ENCODE measurements around the gene BSN.

The BSN gene

DNA sequence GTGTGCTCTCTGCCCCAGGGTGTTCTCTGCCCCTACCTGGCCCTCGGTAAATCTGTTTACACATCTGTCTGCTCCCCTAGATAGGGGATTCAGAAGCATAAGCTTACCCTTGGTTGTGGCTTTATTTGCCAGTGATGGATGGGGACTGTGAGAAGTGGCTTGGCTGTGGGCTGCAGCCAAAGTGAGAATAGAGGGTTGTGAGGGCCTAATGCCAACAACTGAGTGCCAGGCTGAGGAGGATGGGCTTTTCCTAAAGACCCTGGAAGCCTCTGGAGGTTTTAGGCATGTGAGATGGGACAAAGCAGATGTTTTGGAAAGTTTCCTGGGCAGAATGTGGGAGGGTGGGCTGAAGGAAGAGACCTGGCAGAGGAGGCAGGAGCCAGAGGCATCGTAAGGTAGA lies 104.4 kb downstream of the BSN start:
- TF ChIP-seq, protein P1, sequence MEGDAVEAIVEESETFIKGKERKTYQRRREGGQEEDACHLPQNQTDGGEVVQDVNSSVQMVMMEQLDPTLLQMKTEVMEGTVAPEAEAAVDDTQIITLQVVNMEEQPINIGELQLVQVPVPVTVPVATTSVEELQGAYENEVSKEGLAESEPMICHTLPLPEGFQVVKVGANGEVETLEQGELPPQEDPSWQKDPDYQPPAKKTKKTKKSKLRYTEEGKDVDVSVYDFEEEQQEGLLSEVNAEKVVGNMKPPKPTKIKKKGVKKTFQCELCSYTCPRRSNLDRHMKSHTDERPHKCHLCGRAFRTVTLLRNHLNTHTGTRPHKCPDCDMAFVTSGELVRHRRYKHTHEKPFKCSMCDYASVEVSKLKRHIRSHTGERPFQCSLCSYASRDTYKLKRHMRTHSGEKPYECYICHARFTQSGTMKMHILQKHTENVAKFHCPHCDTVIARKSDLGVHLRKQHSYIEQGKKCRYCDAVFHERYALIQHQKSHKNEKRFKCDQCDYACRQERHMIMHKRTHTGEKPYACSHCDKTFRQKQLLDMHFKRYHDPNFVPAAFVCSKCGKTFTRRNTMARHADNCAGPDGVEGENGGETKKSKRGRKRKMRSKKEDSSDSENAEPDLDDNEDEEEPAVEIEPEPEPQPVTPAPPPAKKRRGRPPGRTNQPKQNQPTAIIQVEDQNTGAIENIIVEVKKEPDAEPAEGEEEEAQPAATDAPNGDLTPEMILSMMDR (IDR thresholded peaks at IDR 0.05; ENCODE audit: low read depth, low read length, missing control alignments): no peak
- in situ Hi-C loops (cut with HindIII; ENCODE audit: low pct_ligation_motif_present, low sequenced_read_pairs): loop anchor here (25.0 kb wide), 1 partner anchor 96 kb away; the partner anchor contains the start of gene BSN
- no peaks in the 10 kb centered on the region for H3K36me3 ChIP-seq (replicated peaks)
- no peak overlapping the region for H3K27ac ChIP-seq
- H3K4me3 ChIP-seq (ENCODE audit: low read depth, low read length): no peak overlapping the region
- no peaks in the 10 kb centered on the region for H3K27me3 ChIP-seq (replicated peaks)
- DNase-seq: no peak

DNA sequence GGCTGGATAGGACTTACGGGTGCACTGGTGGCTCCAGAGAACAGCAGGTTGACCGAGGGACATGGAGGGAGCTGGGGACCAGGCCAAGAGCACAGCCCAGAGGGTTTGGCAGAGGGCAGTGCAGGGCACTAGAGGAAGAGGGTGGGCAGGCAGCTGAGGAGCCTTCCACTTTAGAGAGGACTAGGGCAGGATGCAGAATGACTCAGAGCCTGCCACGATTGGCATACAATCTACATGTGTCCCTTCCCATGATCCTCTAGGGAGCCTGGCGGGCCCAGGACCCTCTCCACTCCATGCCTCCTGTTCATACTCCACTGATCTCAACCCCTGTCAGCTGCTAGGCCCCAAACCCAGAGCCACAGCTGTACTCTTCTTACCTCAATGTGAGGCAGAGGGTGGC lies 105.5 kb downstream of the BSN start:
- in situ Hi-C loops (cut with HindIII; ENCODE audit: low pct_ligation_motif_present, low sequenced_read_pairs): loop anchor here (25.0 kb wide), 1 partner anchor 97 kb away; the partner anchor contains the start of gene BSN
- no peak for DNase-seq
- no peaks in the 10 kb centered on the region for H3K27me3 ChIP-seq (replicated peaks)

DNA sequence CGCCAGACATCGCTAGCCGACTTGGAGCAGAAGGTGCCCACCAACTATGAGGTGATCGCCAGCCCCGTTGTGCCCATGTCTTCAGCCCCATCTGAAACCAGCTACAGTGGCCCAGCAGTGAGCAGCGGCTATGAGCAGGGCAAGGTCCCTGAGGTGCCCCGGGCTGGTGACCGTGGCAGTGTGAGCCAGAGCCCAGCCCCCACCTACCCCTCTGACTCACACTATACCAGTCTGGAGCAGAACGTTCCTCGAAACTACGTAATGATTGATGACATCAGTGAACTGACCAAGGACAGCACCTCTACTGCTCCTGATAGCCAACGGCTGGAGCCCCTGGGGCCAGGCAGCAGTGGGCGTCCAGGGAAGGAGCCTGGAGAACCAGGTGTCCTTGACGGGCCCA lies 107.0 kb downstream of the BSN start:
- Histone ChIP-seq H3K36me3 (replicated peaks) (no peaks in the 10 kb centered on the region), H3K4me3 (ENCODE audit: low read depth, low read length) (no peak overlapping the region), H3K27ac (no peak overlapping the region), H3K27me3 (replicated peaks) (no peaks in the 10 kb centered on the region)
- in situ Hi-C loops (cut with HindIII; ENCODE audit: low pct_ligation_motif_present, low sequenced_read_pairs): loop anchor here (25.0 kb wide), 1 partner anchor 99 kb away; the partner anchor contains the start of gene BSN
- DNase-seq: no peak
- TF ChIP-seq, protein P1 (IDR thresholded peaks at IDR 0.05; ENCODE audit: low read depth, low read length, missing control alignments): no peak

More for the DNA sequence above, 105.5 kb downstream of the BSN start:
- TF ChIP-seq, protein P1 (IDR thresholded peaks at IDR 0.05; ENCODE audit: low read depth, low read length, missing control alignments): no peak
- Histone ChIP-seq H3K36me3 (replicated peaks) (no peaks in the 10 kb centered on the region), H3K4me3 (ENCODE audit: low read depth, low read length) (no peak overlapping the region), H3K27ac (no peak overlapping the region)

DNA sequence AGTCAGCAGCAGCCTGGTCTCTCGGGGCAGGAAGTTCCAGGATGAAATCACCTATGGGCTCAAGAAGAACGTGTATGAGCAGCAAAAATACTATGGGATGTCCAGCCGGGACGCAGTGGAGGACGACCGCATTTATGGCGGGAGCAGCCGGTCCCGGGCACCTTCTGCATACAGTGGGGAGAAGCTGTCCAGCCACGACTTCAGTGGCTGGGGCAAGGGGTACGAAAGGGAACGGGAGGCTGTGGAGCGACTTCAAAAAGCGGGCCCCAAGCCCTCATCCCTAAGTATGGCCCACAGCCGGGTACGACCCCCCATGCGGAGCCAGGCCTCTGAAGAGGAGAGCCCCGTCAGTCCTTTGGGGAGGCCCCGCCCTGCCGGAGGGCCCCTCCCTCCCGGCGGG lies 107.7 kb downstream of the BSN start:
- no peak overlapping the region for H3K4me3 ChIP-seq (ENCODE audit: low read depth, low read length)
- no peaks in the 10 kb centered on the region for H3K36me3 ChIP-seq (replicated peaks)
- in situ Hi-C loops (cut with HindIII; ENCODE audit: low pct_ligation_motif_present, low sequenced_read_pairs): loop anchor here (25.0 kb wide), 1 partner anchor 100 kb away; the partner anchor contains the start of gene BSN
- H3K27ac ChIP-seq: no peak overlapping the region
- no peaks in the 10 kb centered on the region for H3K27me3 ChIP-seq (replicated peaks)
- TF ChIP-seq, protein P1 (IDR thresholded peaks at IDR 0.05; ENCODE audit: low read depth, low read length, missing control alignments): no peak
- DNase-seq: no peak

DNA sequence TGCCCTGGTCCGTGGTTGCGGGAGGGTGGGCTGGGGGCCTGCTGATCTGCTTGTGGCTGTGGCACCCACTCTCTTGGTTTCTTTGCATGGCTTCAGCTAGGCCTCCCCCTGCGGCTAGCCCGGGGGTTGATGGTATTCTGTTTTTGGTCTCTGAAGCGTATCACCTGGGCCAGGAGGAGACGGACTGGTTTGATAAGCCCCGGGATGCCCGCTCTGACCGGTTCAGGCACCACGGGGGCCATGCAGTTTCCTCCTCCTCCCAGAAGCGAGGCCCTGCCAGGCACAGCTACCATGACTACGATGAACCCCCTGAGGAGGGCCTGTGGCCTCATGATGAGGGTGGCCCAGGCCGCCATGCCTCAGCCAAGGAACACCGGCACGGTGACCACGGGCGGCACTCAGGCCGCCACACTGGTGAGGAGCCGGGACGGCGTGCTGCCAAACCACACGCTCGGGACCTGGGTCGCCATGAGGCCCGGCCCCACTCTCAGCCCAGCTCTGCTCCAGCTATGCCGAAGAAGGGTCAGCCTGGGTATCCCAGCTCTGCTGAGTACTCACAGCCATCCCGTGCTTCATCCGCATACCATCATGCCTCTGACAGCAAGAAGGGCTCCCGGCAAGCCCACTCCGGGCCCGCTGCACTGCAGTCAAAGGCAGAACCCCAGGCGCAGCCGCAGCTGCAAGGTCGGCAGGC lies 108.6 kb downstream of the BSN start:
- no peak for DNase-seq
- H3K27me3 ChIP-seq (replicated peaks): no peaks in the 10 kb centered on the region
- H3K36me3 ChIP-seq (replicated peaks): no peaks in the 10 kb centered on the region
- TF ChIP-seq, protein P1 (IDR thresholded peaks at IDR 0.05; ENCODE audit: low read depth, low read length, missing control alignments): no peak
- H3K4me3 ChIP-seq (ENCODE audit: low read depth, low read length): no peak overlapping the region
- in situ Hi-C loops (cut with HindIII; ENCODE audit: low pct_ligation_motif_present, low sequenced_read_pairs): loop anchor here (25.0 kb wide), 1 partner anchor 101 kb away; the partner anchor contains the start of gene BSN
- no peak overlapping the region for H3K27ac ChIP-seq

Measured in brain microvascular endothelial cell (primary cell).